HG03135 (cell line): Measurements from ENCODE around the gene GART.
"Not testable (repeated sequence)": the region's sequence is repeated elsewhere in the genome, so short reads cannot be mapped to it uniquely, and the experiment has no call there.

ENCODE experiments used
- ATAC-seq: cut with Tn5 transposase; IDR thresholded peaks from one replicate; pipeline ENCODE4 v1.9.1; 2021; ENCODE audit warnings: mild to moderate bottlenecking, moderate library complexity; ENCODE audit not compliant: unreplicated experiment

GART gene

DNA sequence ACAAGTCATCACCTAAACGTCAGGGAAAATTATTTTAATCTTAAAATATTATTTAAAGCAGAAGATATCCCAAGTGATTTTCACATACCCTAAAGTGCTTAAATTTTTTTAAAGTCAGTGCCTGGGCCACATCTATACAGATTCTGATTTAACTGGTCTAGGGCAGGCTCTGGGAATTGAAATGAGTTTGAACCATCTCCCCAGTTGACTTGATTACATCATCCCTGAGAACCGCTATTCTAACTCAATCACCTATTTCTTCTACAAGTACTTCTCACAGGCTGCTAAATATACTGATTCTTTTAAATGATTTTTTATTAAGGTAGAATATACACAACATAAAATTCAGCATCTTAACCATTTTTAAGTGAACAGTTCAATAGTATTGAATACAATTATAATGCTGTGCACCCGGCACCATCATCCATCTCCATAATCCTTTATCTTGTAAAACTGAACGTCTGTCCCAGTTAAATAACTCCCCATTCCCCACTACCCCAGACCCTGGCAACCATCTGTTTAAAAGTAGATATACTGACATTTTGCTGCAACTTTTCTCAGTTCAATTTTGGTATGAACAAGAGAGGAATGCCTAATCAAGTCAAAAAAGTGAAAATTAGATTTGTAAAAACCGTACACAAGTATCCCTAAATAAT is 19.5 kb downstream of the GART start:
- no peak for ATAC-seq

DNA sequence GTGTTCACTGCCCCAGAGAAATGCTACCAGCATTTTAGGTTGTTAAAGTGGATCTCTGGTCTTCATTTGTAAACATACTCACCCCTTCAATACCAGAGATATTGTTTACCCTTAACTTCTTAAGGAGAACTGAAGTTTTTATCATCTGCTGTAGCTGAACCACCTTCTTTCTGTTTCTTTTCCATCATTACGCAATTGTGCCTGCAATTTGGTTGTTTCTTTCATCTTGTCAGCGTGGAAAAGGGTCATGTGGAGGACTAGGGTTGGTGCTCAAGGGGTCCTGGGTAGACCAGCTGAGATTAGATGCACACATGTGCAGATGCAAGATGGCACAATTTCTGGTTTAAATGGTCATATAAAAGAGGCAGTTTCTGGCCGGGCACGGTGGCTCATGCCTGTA is 23.0 kb downstream of the GART start:
- ATAC-seq = no peak

DNA sequence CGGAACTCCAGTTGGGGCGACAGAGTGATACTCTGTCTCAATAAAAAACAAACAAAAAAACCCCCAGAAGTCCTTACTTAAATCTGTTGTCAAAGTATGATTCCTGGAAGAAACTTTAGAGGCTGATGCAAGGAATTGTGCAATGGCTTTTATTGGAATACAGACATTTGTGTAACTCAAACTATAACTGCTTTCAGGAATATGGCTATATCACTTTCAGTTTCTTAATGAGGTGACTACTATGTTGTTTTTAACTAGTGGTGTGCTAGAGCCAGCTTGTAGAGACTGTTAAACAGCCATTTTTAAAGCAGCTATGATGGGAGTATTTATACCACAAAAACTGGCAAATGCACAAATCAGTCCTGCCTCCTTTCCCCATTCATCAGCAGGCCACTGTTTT is 27.7 kb downstream of the GART start:
- ATAC-seq = no peak

DNA sequence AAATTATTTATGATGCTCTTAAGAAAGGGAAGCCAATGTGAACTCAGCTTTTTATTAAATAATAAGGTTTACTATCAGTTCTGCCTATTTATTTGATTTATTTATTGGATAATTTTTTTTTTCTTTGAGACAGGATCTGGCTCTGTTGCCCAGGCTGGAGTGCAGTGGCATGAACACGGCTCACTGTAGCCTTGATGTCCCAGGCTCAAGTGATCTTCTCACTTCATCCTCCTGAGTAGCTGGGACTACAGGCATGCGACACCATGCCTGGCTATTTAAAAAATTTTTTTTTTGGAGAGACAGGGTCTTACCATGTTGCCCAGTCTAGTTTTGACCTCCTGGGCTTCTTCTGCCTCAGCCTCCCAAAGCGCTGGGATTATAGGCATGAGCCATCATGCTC is 29.4 kb downstream of the GART start:
- no peak for ATAC-seq

DNA sequence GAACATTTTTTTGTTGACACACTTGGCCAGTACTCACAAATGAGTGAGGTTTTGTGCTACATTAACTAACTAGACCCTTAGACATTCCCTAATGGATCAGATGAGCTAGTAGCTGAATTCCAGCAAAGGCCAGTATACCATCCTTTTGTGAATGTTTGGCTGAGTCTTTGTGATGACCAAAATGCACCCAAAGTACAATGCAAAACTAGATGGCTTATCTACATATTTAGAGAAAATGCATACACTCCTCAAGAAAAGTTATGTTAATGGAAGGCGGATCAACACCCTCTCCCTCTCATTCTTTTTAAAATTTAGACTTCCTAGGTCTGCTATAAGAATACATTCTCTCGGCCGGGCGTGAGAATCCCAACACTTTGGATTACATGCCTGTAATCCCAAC is 30.3 kb downstream of the GART start:
- no peak for ATAC-seq

DNA sequence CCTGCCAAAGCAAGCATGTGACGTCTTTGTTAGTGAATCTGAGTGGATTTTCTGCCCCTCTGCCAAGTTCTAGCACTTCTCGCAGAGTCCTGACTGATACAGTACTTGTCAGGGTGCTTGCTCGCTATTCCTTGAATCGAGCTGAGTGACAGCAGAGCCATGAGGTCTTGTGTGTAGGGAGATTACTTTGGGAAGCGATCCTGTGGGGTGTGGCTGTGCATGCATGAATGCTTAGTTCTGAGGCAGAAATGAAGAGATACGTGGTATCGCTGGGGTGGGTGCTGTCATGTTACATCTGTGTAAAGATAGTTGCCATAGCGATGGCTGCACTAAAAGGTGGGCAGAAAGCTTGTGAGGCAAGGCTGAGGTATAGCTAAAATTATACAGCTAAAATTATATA is 31.1 kb downstream of the GART start:
- ATAC-seq = no peak

DNA sequence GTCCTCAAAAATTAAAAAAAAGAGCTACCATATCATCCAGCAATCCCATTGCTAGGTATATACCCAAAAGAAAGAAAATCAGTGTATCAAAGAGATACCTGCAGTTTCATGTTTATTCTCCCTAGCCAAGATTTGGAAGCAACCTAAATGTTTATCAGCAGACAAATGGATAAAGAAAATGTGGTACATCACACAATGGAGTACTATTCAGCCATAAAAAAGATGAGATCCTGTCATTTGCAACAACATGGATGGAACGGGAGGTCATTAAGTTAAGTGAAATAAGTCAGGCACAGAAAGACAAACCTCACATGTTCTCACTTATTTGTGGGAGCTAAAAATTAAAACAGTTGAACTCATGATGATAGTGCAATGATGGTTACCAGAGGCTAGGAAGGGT is 34.9 kb downstream of the GART start:
- ATAC-seq = not testable (repeated sequence)

DNA sequence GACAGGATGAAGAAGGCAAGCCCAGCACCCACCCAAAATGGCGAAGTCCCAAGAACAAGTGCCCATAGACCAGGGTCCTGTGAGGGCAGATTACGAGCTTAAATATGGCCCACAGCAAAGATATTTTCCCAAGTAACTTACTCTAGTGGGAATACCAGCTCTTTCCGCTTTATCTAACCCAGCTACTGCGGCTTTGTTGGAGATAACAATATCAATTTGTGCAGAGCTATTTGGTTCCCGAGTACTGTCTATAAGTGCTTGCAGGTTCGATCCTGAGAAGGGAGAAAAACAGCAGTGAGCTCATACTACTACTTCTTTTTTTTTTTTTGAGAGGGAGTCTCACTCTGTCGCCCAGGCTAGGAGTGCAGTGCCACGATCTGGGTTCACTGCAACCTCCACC is 36.1 kb downstream of the GART start:
- ATAC-seq = no peak

DNA sequence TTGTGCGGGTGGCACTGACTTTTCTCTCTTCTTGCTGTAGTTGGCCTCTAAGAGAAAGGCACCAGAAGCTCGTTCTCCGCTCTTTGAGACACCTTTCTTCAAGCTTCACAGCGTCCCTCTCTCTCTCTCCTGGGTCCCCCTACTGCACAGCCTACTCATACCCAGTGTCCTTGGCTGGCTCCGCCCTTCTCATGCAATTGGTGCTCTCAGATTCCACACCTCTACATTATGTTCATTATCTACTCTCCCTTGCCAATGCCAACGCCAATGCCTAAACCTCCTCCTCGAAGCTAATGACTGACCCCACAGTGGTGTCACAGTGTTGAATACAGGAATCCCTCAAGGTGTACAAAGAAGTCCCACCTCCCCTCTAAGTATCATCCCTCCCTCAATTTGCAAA is 45.6 kb downstream of the GART start:
- no peak for ATAC-seq

DNA sequence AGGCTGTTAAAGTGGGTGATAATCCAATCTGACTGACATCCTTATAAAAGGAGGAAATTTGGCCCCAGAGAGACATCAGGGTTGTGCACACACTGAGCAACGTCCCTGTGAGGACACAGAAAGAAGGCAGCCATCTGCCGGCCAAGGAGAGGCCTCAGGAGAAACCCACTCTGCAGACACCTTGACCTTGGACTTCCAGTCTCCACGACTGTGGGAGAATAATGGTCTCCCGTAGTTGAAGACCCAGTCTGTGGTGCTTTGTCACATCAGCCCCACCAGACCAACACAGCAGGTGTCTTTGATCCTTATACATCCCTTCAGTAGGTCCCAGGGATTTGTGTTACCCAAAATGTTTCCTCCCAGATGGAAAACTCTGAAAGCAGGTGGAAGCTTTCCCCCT is 46.2 kb downstream of the GART start:
- ATAC-seq = no peak

DNA sequence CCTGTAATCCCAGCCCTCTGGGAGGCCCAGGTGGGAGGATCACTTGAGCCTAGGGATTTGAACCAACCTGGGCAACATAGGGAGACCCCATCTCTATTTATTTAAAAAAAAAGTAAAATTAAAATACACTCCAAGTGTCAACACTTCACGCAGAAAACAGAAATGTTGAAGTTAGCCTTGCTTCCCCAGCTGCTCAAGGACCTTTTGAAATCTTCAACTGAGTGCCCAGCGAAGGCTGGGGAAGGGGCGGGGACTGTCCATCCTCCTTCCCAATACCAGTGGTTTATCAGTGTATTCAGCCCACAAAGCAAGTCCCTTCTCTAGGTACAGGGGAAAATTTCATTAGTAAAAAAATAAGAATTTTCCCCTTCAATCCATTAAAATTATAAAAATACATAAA is 48.2 kb downstream of the GART start:
- no peak for ATAC-seq

DNA sequence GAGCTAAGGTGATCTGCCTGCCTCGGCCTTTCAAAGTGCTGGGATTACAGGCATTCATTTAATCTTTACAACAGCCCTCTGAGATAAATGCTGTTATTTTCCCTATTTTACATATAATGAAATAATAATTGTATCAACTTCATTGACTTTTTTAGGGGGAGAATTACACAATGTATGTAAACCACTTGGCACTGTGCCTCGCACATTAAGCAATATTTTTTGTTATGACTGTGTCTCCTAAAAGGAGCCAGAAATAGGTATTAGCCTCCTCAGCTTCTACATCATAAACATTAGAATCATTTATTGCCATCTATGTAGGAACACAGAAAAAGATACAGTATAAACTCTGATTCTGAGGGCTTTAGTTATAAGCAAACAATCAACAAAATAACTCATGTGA is 49.3 kb downstream of the GART start:
- ATAC-seq = no peak

DNA sequence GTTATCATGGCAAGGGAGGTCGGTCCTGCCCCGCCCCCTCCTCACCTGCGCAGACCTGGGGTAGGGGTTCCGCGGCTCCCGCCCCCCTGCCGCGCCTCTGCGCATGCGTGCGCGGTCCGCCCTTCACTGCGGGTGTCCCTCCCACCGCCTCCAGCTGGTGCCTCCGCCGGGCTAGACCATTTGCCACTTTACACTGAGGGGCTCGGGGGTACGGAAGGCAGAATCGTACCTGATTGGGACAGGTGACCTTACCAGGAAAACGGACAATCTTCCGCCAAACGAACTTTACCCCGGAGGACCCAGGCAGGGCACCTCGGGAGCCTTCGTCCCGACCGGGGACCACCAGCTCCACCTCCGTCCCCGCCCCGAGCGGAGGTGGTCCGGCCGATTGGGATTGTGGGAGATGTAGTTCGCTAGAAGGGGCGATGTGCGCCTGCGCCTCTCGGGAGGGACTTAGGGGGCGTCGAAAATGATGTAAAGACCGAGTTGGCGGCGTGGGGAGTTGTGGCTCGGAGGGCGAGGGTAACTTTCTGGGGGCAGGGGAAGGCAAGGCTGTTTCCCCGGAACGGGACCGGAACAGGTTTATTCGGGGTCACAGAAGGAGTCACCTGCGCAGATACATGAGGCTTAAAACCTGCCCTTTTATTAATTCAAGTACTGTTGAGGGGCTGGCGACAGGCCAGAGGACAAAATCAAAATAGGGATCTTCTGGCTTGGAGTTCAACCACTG is 50.4 kb downstream of the GART start, which contains the start of gene DNAJC28:
Gene DNAJC28, minus strand, starts transcription at position 344 of the 730 bp plus-strand sequence. CDS start 2,323 bp downstream, outside the sequence.
- ATAC-seq = peak; percentile 97

DNA sequence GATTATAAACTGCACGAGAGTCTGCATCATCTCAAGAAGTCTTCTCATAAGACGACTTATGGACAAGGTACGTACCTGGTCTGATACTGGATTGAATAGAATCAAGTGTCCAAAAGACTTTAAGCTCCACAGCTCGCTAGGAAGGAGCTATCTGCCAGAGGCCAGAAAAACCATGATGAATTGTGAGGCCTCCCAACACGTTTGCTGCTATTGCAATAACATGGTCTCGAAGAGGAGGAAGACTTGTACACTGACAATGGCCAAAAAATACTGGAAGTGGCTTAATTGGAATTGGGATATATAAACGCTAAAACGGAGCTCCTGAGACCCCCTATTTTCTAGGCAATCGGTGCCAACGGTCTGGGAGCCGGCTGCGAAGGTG is 50.9 kb downstream of the GART start:
- no peak for ATAC-seq

DNA sequence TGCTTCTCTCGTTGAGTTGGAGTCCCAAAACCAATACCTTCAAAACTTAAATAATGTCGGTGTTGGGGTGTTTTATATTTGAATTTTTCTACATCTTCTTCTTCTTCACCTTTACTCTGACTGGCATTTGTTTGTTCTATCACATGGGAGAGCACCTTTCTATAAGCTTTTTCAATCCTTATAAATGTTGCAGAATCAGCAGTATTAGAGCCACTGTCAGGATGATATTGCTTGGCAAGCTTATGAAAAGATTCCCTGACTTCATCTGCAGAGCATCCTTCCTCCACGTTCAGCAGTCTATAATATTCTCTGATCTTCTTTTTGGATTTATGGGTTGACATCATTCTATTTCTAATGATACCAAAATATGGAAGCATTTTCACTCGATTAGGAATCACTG is 53.0 kb downstream of the GART start:
- no peak for ATAC-seq

DNA sequence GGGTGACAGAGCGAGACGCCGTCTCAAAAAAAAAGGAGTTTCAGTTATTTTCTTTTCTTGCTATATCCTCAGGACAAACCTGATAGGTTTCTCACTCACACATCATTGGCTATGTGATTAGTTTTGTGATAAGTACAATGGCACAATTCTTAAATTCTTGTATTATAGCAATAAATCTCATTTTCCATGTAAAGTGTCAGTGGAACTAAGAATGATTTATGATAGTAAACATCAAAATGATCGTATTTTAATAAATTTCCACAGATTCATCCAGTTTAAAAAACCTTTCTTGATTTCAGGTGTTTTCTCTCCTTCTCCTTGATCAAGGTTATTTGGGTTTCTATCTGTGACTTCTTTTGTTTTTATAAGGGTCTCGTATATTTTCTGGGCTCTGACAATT is 53.9 kb downstream of the GART start:
- ATAC-seq = no peak

DNA sequence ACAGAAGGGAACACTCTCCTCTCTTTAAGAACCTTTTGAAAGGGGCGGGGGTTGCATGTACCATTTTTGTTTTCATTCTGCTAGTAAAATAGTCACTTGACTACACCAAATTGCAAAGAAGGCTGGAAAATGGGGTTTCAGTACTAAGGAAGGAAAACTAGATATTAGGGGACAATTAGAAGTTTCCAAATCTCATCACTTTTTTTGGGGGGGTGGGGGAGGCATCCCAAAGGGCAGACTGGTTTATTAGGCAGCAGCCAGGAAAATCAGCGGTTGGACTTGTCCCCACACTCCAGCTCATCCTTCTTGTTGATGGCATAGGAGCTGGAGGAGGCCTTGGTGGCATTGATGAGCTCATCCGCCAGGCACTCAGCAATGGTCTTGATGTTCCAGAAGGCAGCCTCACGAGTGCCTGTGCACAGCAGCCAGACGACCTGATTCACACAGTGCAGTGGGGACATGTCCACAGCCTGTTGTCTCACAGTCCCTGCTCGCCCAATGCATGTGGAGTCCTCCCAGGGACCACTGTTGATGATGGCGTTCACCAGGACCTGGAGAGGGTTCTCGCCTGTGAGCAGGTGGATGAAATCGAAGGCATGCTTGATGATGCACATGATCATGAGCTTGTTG is 60.5 kb downstream of the GART start:
- ATAC-seq = no peak

DNA sequence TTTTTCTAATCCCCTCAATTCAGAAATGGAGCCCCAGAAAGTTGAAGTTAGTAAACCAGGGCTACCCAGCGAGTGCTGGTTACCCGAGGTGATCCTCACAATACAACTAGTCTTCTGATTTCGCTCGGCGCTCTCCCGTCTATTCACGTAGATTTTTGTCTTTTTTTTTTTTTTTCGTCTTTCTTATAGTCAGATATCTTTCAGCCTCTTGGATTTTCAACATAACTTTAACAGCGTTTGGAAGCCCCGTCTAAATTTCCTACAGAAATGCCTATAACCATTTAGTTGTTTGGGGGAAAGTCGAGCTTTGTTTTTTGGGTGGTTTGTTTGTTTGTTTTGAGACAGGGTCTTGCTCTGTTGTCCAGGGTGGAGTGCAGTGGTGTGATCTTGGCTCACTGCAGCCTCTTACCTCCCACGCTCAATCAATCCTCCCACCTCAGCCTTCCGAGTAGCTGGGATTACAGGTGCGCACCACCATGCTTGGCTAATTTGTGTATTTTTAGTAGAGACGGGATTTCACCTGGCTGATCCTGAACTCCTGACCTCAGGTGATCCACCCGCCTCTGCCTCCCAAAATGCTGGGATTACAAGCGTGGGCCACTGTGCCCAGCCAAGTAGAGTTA is 61.3 kb downstream of the GART start:
- ATAC-seq = no peak

DNA sequence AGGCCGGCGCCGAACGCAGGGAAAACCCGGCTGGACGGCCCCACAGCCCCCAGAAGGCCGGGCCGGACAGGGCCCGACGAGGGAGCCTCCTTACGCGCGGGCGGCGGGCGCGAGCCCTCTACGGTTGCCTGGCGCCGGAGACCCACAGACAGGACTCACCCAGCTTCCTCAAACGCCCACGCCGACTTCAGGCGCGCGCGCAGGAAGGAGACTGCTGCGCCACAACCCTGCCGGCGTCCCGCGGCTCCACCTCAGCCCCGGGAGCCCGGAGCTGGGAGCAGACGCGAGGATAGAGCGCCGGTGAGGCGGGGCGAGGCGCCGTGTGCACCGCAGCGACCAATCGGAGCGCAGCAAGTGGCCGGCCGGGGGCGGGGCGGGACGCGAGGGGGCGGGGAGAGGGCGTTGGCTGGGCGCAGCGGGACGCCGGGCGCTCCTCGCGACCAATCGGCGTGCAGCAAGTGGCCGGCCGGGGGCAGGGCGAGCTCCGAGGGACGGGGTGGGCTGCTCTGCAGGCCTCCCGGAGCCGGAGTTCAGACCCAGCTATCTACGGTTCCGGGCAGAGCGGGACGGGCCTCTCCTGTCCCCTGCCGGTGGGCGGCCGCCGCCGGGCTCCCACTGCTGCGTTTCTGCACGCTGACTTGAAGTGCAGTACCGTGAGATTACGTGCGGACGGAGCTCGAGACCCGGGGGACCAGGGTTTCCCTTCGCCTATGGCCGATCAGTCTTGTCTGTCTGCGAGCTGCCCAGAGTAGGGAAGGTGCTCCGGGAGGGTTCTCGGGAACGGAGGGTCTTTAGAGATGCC is 62.0 kb downstream of the GART start, which contains the start of gene TMEM50B:
Gene TMEM50B, minus strand, starts transcription at position 296 of the 802 bp plus-strand sequence. CDS start 11,089 bp downstream, outside the sequence.
- peak; percentile 83 for ATAC-seq

DNA sequence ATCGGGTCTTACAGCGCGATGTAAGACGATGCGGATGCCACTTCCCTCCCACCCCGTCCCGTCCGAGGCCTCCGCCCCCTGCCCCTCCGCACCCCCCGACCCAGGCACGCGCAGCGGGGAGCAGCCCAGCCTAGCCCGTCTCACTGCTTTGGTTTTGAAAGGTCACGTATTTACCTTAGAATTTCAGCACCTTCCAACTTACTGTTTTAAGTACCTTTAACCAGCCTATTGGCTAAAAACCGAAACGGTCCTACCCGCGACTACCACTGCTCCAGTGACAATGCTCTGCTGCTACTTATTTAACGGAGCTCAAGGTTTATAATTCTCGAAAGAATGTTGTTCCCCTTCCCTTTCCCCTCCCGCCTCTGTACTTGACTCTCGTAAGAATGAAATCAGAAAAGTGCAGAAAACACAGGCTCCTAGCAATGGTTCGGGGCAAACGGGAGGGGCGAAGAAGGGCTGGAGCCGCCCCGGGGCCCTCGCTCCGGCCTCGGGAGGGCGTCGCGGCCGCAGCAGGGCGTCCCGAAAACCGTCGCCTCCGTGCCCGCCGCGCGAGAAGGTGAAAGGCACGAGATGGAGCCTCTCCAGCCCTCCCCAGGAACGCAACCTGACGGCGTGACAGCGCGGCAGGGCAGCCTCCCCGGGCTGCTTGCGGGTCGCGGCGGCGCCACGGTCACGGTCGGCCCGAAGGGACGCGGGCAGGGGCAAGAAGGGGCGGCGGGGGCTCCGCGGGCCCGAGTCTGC is 62.8 kb downstream of the GART start:
- peak; percentile 28 for ATAC-seq
